Colonic mucosa (tissue), 4 donors: ENCODE data around the gene TCP11. TPM values are rescaled to one million over a fixed set of nuclear protein-coding genes. Genes with fewer than 3 reads are reported as not detected.

Experiments used
- DNase-seq: peaks from one replicate; pipeline ENCODE4 v3.0.0-alpha.2; 2020
- H3K27ac ChIP-seq: fragments of 200-600 bp; one replicate; pipeline ENCODE4 v1.8.0; 2021
- H3K27me3 ChIP-seq: fragments of 200-600 bp; one replicate; pipeline ENCODE4 v1.8.0; 2021
- H3K36me3 ChIP-seq: fragments of 200-600 bp; one replicate; pipeline ENCODE4 v1.8.0; 2021
- H3K4me1 ChIP-seq: fragments of 200-600 bp; one replicate; pipeline ENCODE4 v1.8.0; 2021; ENCODE audit warnings: mild to moderate bottlenecking
- H3K4me3 ChIP-seq: fragments of 200-600 bp; one replicate; pipeline ENCODE4 v1.8.0; 2021
- H3K9ac ChIP-seq, 2 donors: one replicate each; pipeline ENCODE4 v1.7.0; 2013; ENCODE audit warnings: control low read depth in 2 of 2, low read depth in 2 of 2, low read length in 2 of 2
- H3K9me3 ChIP-seq: fragments of 200-600 bp; one replicate; pipeline ENCODE4 v1.8.0; 2021
- intact Hi-C: fragments of 100-400 bp; cut with DNase I; formaldehyde crosslinking; loops from one replicate; pipeline ENCODE4 v1.14.1; 2022
- total RNA-seq, 2 donors: library from RNA; stranded (reverse); fragmentation: NEBNext Ultra II Directional in 1 of 2; extraction: Animal tissue kit (Norgen Biotek cat#: 25700) in 1 of 2; gene quantifications; one replicate each; pipeline ENCODE4 v1.2.1, GENCODE V29; 2021
- TF ChIP-seq, protein P1 (sequence below): fragments of 200-600 bp; IDR thresholded peaks from one replicate; pipeline ENCODE4 v1.8.0; 2022; ENCODE audit warnings: antibody characterized with exemption, mild to moderate bottlenecking
- donor health status: healthy.
- donor health status: DM: no; HTN: no; CAD: no.
- donor health status: DM: no; HTN: no; CAD: no.

Gene TCP11
- total RNA-seq, 2 donors from 2014 or later = not detected

DNA sequence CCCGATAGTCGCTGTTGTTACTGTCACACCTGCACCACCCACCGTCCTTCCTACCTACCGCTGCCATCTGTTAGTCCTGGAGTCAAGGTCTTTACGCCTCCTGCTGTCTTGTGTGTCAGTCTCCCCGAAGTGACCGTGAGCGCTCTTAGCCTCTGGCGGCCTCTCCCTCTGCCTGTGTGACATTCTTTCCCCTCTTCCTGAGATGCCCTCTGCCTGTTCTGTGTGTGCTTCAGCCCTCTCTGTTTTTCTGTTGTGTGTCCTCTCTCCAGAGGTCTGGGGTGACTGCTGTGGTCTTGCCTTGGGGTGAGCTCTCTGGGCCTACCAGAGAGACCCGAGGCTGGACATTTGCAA lies 54.9 kb downstream of the TCP11 start:
- Histone ChIP-seq H3K27me3 (no peaks in the 10 kb centered on the region), H3K36me3 (peaks cover 10% of the 10 kb centered on the region), H3K4me3 (no peak overlapping the region), H3K9me3 (no peaks in the 10 kb centered on the region), H3K27ac (no peak overlapping the region), H3K4me1 (no peaks in the 10 kb centered on the region), H3K9ac (no peak overlapping the region)
- TF ChIP-seq, protein P1, sequence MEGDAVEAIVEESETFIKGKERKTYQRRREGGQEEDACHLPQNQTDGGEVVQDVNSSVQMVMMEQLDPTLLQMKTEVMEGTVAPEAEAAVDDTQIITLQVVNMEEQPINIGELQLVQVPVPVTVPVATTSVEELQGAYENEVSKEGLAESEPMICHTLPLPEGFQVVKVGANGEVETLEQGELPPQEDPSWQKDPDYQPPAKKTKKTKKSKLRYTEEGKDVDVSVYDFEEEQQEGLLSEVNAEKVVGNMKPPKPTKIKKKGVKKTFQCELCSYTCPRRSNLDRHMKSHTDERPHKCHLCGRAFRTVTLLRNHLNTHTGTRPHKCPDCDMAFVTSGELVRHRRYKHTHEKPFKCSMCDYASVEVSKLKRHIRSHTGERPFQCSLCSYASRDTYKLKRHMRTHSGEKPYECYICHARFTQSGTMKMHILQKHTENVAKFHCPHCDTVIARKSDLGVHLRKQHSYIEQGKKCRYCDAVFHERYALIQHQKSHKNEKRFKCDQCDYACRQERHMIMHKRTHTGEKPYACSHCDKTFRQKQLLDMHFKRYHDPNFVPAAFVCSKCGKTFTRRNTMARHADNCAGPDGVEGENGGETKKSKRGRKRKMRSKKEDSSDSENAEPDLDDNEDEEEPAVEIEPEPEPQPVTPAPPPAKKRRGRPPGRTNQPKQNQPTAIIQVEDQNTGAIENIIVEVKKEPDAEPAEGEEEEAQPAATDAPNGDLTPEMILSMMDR = no peak
- DNase-seq = no peak
- intact Hi-C loops = no loop called here

DNA sequence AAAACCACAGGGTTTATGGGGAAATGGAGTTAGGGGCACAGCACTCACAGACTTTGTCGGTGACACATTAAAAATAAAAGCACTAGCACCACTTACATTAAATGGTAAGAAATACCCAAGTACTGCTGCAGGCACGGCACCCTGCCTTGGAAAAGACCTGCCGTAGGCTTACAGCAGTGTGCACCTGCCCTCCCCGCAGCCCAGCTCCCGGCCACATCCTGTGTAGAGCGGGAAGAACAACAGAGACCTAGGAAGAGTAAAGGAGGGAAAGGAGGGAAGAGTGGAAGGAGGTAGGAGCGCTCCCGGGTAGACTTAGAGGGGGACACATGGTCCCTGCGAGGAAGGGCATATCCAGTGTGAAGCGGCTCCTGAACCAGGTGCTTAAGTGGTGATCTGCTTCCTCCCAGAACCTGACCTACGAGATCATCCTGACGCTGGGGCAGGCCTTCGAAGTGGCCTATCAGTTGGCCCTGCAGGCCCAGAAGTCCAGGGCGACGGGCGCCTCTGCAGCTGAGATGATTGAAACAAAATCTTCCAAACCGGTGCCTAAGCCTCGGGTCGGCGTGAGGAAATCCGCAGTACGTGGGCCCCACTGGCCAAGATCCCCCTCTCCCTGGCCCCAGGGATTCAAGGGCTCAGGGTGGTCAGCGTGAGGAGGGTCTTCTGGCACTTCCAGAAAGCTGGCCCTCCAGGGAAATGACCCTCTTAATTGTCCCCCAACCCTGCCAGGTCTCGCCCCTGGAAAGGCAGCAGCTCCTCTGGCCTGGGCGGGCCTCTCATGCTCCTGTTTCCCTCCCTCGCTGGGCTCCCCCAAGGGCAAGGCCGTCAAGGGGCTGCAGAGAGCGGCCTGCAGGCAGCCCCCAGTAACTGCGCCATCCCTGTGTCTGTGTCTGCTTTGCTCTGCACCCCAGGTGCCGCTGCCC lies 55.5 kb downstream of the TCP11 start:
- Histone ChIP-seq H3K9me3 (no peaks in the 10 kb centered on the region), H3K36me3 (peaks cover 10% of the 10 kb centered on the region), H3K4me3 (no peak overlapping the region), H3K9ac (no peak overlapping the region), H3K27ac (no peak overlapping the region), H3K27me3 (no peaks in the 10 kb centered on the region), H3K4me1 (no peaks in the 10 kb centered on the region)
- intact Hi-C loops = no loop called here
- no peak for DNase-seq
- TF ChIP-seq, protein P1 = no peak

DNA sequence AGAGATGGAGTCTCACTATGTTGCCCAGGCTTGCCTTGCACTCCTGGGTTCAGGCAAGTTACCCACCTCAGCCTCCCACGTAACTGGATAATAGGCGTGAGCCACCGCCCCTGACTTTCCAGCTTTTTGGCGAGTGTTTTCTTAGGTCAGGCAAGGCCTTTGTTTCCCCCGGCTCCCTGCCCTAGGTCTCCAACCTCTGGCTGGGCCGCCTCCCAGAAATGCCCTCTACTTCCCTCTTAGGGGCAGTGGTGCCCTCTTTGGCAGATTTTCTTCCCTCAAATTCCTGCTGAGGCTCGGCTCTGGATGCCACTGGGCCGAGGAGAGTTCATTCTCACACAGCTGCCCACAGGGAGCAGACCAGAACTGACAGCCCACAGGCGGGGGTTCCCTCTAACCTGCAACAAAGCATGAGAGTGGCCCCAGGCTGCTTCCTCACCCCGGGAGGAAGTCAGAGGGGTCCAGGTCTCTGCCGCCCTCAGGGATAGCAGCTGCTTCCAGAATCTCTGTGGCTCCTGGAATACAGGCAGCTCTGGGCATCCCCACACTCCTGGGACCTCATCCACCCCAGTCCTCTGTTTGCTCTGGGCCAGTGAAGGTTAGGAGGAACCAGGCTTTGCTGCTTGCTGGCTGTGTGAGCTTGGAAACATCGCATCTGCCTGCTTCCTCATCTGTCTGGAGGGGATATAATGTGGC lies 56.5 kb downstream of the TCP11 start:
- H3K27me3 ChIP-seq = no peaks in the 10 kb centered on the region
- intact Hi-C loops = no loop called here
- no peak overlapping the region for H3K27ac ChIP-seq
- H3K9ac ChIP-seq = no peak overlapping the region
- DNase-seq = no peak
- H3K4me3 ChIP-seq = no peak overlapping the region
- H3K4me1 ChIP-seq = no peaks in the 10 kb centered on the region
- H3K36me3 ChIP-seq = peaks cover 10% of the 10 kb centered on the region
- TF ChIP-seq, protein P1 = no peak
- H3K9me3 ChIP-seq = no peaks in the 10 kb centered on the region

DNA sequence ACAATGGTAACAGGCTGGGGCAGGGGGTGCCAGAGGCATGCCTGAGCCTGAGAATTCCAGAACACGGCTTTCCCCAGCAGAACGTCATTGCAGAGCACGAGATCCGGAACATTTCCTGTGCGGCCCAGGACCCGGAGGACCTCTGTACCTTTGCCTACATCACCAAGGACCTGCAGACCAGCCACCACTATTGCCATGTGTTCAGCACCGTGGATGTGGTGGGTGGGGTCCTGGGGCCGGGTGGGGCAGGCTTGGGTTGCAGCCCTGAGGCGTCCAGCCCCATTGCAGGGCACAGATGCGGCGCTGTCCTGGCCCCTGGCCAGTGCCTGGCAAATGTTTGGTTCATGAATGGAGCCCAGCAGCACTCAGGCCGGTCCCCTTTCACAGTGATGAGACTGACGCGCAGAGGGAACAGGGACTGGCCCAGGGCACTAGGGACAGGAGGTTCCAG lies 57.1 kb downstream of the TCP11 start:
- no peaks in the 10 kb centered on the region for H3K27me3 ChIP-seq
- no peak for DNase-seq
- H3K9ac ChIP-seq = no peak overlapping the region
- TF ChIP-seq, protein P1 = no peak
- H3K36me3 ChIP-seq = peaks cover 10% of the 10 kb centered on the region
- H3K4me1 ChIP-seq = no peaks in the 10 kb centered on the region
- H3K27ac ChIP-seq = no peak overlapping the region
- H3K4me3 ChIP-seq = no peak overlapping the region
- intact Hi-C loops = no loop called here
- no peaks in the 10 kb centered on the region for H3K9me3 ChIP-seq

DNA sequence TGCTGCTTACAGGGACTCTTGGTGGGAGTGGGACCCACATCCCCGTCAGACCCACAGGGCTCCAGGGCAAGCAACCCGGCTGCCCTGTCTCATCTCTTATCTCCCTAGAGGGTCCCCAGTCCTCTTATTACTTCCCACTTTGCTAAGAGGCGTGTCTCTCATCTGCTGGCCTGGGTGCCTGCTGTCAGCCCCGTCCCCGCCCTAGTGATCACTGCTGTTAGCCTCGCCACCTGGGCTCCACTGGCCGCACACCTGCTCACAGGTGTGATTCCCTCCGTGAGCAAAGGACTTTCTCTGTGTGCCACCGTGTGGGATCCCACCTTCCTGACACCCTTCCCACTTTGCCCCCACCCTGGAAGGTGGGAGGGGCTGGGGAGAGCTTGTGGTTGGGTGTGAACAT lies 57.6 kb downstream of the TCP11 start:
- DNase-seq = no peak
- Histone ChIP-seq H3K27ac (no peak overlapping the region), H3K27me3 (no peaks in the 10 kb centered on the region), H3K9me3 (no peaks in the 10 kb centered on the region), H3K9ac (no peak overlapping the region), H3K4me3 (no peak overlapping the region), H3K36me3 (peaks cover 10% of the 10 kb centered on the region), H3K4me1 (no peaks in the 10 kb centered on the region)
- intact Hi-C loops = no loop called here
- TF ChIP-seq, protein P1 = no peak
